Heart right ventricle (tissue), 16 donors: ENCODE data around the gene FBLN2. TPM values are rescaled to one million over a fixed set of nuclear protein-coding genes. Genes with fewer than 3 reads are reported as not detected.
"Not testable (repeated sequence)": the region's sequence is repeated elsewhere in the genome, so short reads cannot be mapped to it uniquely, and the experiment has no call there.

ENCODE experiments used
- ATAC-seq, 8 donors: fragments of 200-7000 bp; cut with Tn5 transposase; one replicate each; pipeline ENCODE4 v1.9.1; 2020; ENCODE audit warnings: mild to moderate bottlenecking in 8 of 8, moderate library complexity in 8 of 8, moderate number of reproducible peaks in 1 of 8
- DNase-seq, 2 donors: peaks; one replicate each; pipeline ENCODE4 v3.0.0-alpha.2; 2020
- H3K27ac ChIP-seq, 10 donors: fragments of 200-600 bp; sonication (generic) in 2 of 10; one replicate each; pipeline versions ENCODE4 v1.5.0 to v1.8.0; 2020 to 2022; ENCODE audit warnings: mild to moderate bottlenecking in 3 of 10
- H3K27me3 ChIP-seq, 7 donors: fragments of 200-600 bp; one replicate each; pipeline ENCODE4 v1.8.0; 2021 to 2022; ENCODE audit warnings: mild to moderate bottlenecking in 2 of 7
- H3K36me3 ChIP-seq, 9 donors: fragments of 200-600 bp; sonication (generic) in 1 of 9; one replicate each; pipeline versions ENCODE4 v1.5.0 to v1.8.0; 2020 to 2022; ENCODE audit warnings: mild to moderate bottlenecking in 2 of 9
- H3K4me1 ChIP-seq, 9 donors: fragments of 200-600 bp; sonication (generic) in 1 of 9; one replicate each; pipeline versions ENCODE4 v1.5.0 to v1.8.0; 2020 to 2022; ENCODE audit warnings: mild to moderate bottlenecking in 4 of 9
- H3K4me3 ChIP-seq, 10 donors: fragments of 200-600 bp; sonication (generic) in 2 of 10; one replicate each; pipeline versions ENCODE4 v1.5.0 to v1.8.0; 2020 to 2022; ENCODE audit warnings: mild to moderate bottlenecking in 7 of 10, moderate library complexity in 2 of 10
- H3K9me3 ChIP-seq, 11 donors: fragments of 200-600 bp in 10 of 11; sonication (generic) in 2 of 11; one replicate each; pipeline versions ENCODE4 v1.5.0 to v1.8.0; 2013 to 2022; ENCODE audit warnings: mild to moderate bottlenecking in 2 of 11, control low read depth in 1 of 11, moderate library complexity in 1 of 11
- CTCF ChIP-seq, 9 donors: fragments of 200-600 bp; sonication (generic) in 2 of 9; IDR thresholded peaks; one replicate each; pipeline versions ENCODE4 v1.5.0 to v1.8.0; 2021 to 2022; ENCODE audit warnings: antibody characterized with exemption in 9 of 9, mild to moderate bottlenecking in 5 of 9, moderate library complexity in 1 of 9
- WGBS, 2 donors: extraction: QIAGEN DNeasy Blood & Tissue Kit; methylation state at CpG; one replicate each; pipeline ENCODE4 v1.1.7; 2013; ENCODE audit warnings: inconsistent platforms in 1 of 2; 5-methylcytosine and 5-hydroxymethylcytosine counted together
- intact Hi-C, 10 donors: fragments of 100-400 bp; cut with DNase I; formaldehyde crosslinking; loops; one replicate each; pipeline versions ENCODE4 v1.11.1 to v1.14.2; 2022
- long read RNA-seq, 3 donors: library from polyadenylated mRNA; unstranded; transcript quantifications; one replicate each; pipeline ENCODE4 v2.0.0, GENCODE V29; 2020 to 2021
- polyA plus RNA-seq, 2 donors: library from polyadenylated mRNA; stranded (reverse); fragments of 200-250 nt; gene quantifications; one replicate each; pipeline ENCODE4 v1.2.3, GENCODE V29; 2013
- total RNA-seq, 10 donors: library from RNA; stranded (reverse); fragmentation: NEBNext Ultra II Directional in 3 of 10; extraction: Animal tissue kit (Norgen Biotek cat#: 25700) in 3 of 10; gene quantifications; one replicate each; pipeline versions ENCODE4 v1.2.1 to v1.2.4, GENCODE V29; 2021 to 2023
- donor health status: Arrhythmogenic right ventricular cardiomyopathy.
- donor health status: ischemic (EF 13 %, LVEDD 7.1; RV severe dilation, severe dysfunction).
- donor health status: healthy with polysubstance abuse.
- donor health status: DM: no; HTN: yes; CAD: no.
- donor health status: DM: no; HTN: no; CAD: no.
- donor health status: ischemic (EF 25% LVEDD 6.9; RV normal size, moderate dysfunction).
- donor health status: ischemic (EF 25% LVEDD 5.7; RV mildly dilated, moderate dysfunction).
- donor health status: healthy.
- donor health status: DM: yes; HTN: yes; CAD: no.
- donor health status: Ischemic cardiomyopathy.
- donor health status: ischemic (EF 35%, LVEDD 5.7; RV mildly dilated, moderate dysfunction).
- donor health status: nonischemic (EF 11% LVEDD 7.7; RV severe dilation, severe dysfunction).
- donor health status: DM: yes; HTN: yes; CAD: no.
- donor health status: PGD.
- donor health status: ischemic (EF 29% LVEDD 5.4; RV normal size, mild dysfunction).
- donor health status: nonischemic (EF 23%, LVEDD 6.1; RV moderate dilation, normal function).

Gene FBLN2
- 10 to 100 TPM; 35.4 to 78.9 (median 47.0) TPM for total RNA-seq
- polyA plus RNA-seq = 10 to 100 TPM; 20.7 to 55.9 TPM
- long read RNA-seq, donor 1, full-length matches to known transcripts = 78 of 211 reads
- long read RNA-seq, donor 1, partial matches to known transcripts = 102 of 211 reads
- long read RNA-seq, donor 1, other reads (novel, unspliced or antisense) = 31 of 211 reads
- long read RNA-seq, donor 2, full-length matches to known transcripts = 110 of 239 reads
- long read RNA-seq, donor 2, partial matches to known transcripts = 99 of 239 reads
- long read RNA-seq, donor 2, other reads (novel, unspliced or antisense) = 30 of 239 reads
- long read RNA-seq, donor 3, full-length matches to known transcripts = 40 of 162 reads
- long read RNA-seq, donor 3, partial matches to known transcripts = 107 of 162 reads
- long read RNA-seq, donor 3, other reads (novel, unspliced or antisense) = 15 of 162 reads

- intact Hi-C loops = no loop called here
- 7% methylated on average over 59 to 107 of the region's 107 CpGs for WGBS, 2 donors
- ATAC-seq (peak; percentile 66 to 93 (median 78)), DNase-seq (peak in 1 of 2 donors; percentile 72)
- H3K27ac ChIP-seq = peak within 1 kb of the TSS in 9 of 10 donors; percentile 56 to 90 (median 78)
- no peaks in the 10 kb centered on the region for H3K36me3 ChIP-seq
- no peak for TF ChIP-seq CTCF (IDR thresholded peaks at IDR 0.05)
- peaks cover 0 to 35% (median 17%) of the 10 kb centered on the region in 7 donors for H3K27me3 ChIP-seq
- H3K9me3 ChIP-seq = no peaks in the 10 kb centered on the region
- peak within 1 kb of the TSS in 9 of 10 donors; percentile 34 to 55 (median 52) for H3K4me3 ChIP-seq
- H3K4me1 ChIP-seq = peaks cover 14 to 67% (median 31%) of the 10 kb centered on the region in 9 donors
Measured at GRCh38 chr3:13548696-13549622, at the start of gene FBLN2. Gene FBLN2, plus strand, starts transcription at chr3:13549125. Its CDS starts 21,231 bp downstream, at chr3:13570356.

- DNase-seq, intact Hi-C loops, H3K27me3 ChIP-seq, H3K27ac ChIP-seq, H3K4me3 ChIP-seq, ATAC-seq, H3K9me3 ChIP-seq: not testable (repeated sequence)
- Histone ChIP-seq H3K36me3 (peaks cover 0 to 18% (median 0%) of the 10 kb centered on the region in 9 donors), H3K4me1 (peaks cover 3 to 19% (median 9%) of the 10 kb centered on the region in 9 donors)
- 95 to 96% methylated on average over 11 of the region's 11 CpGs for WGBS, 2 donors
Measured at GRCh38 chr3:13499246-13499645, 49.7 kb upstream of the FBLN2 start.

- DNase-seq = no peak
- peak in 8 of 9 donors; percentile 28 to 60 (median 55) for TF ChIP-seq CTCF (IDR thresholded peaks at IDR 0.05)
- no peaks in the 10 kb centered on the region for H3K27me3 ChIP-seq
- intact Hi-C loops = no loop called here
- H3K4me3 ChIP-seq = no peak overlapping the region
- H3K4me1 ChIP-seq = peaks cover 3 to 17% (median 9%) of the 10 kb centered on the region in 9 donors
- H3K27ac ChIP-seq = no peak overlapping the region
- 86% methylated on average over 15 of the region's 15 CpGs for WGBS, 2 donors
- no peaks in the 10 kb centered on the region for H3K9me3 ChIP-seq
- peaks cover 0 to 21% (median 0%) of the 10 kb centered on the region in 9 donors for H3K36me3 ChIP-seq
- peak in 1 of 8 donors; percentile 12 for ATAC-seq
Measured at GRCh38 chr3:13500133-13500885, 48.6 kb upstream of the FBLN2 start.

- 95 to 98% methylated on average over 4 of the region's 4 CpGs for WGBS, 2 donors
- Histone ChIP-seq H3K4me1 (peaks cover 1 to 14% (median 8%) of the 10 kb centered on the region in 9 donors), H3K9me3 (no peaks in the 10 kb centered on the region), H3K36me3 (peaks cover 0 to 21% (median 0%) of the 10 kb centered on the region in 9 donors), H3K27ac (no peak overlapping the region), H3K27me3 (no peaks in the 10 kb centered on the region), H3K4me3 (no peak overlapping the region)
- TF ChIP-seq CTCF (IDR thresholded peaks at IDR 0.05) = no peak
- no peak for ATAC-seq
- intact Hi-C loops = no loop called here
- no peak for DNase-seq
Measured at GRCh38 chr3:13501056-13501455, 47.9 kb upstream of the FBLN2 start.
